HuH-7.5 (cell line): ENCODE data around the gene TMEM150C.
A peak's percentile ranks its signal among the peaks of the same experiment; 100 is the strongest.
"Not testable (repeated sequence)": the region's sequence is repeated elsewhere in the genome, so short reads cannot be mapped to it uniquely, and the experiment has no call there.

Experiments
- DNase-seq: peaks from one replicate; pipeline ENCODE4 v3.0.0; 2011; ENCODE audit warnings: low spot score

TMEM150C gene

DNA sequence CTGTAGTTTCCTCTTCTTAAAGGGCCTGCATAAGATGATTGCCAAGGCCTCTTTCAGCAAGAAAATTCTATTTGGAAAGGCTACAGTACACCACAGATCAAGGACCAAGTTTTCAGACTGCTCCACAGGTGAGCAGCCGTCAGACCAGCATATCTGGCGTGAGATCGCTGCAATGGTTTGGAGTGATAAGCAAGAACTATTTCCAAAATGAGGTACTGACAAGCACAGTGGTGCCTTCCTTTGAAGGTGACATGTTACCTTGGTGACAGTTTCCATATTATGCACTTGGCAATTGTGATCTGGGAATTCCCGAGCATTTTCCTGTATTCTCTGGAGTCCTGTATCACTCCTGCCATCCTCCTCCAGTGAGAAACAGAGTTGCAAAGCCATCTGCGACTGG lies 7.3 kb upstream of the TMEM150C start:
- DNase-seq = no peak

GRCh38 chr4:82567444-82567843 lies 5.7 kb upstream of the TMEM150C start:
- no peak for DNase-seq

DNA sequence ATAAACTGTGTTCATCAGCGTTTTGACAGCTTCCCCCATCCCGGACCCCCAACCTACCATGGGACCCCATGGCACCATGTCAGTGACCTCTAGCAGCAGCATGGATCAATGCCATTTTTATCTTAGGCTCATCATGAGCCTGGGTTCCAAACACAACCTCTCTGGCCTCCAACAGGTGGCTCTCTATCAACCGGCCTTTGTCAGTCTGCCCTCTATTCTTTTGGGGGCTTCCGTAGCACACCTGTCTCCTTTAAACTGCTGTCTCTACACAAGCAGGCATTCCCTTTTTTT lies 721 bp upstream of the TMEM150C start:
- peak; percentile 13 for DNase-seq

- DNase-seq = peak; percentile 36
Observed at GRCh38 chr4:82560853-82561785, 669 bp downstream of the TMEM150C start.

DNA sequence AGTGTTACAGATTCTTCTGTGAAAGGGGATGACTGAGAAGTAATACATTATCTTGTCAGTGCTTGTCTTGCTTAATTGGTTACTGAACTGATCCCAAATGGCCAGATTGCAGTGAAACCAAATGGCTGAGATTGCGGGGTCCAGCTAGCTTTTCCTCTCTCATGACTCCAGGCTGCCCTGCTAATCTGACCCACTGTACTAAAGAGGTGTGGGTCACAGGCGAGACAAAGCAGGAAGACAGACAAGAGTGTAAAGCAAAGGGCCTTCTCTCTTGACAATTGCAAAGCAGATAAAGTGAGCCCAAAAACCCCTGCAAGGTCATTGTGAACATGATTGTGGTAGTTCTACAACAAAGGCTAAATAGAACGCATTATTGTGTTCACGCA lies 2.1 kb downstream of the TMEM150C start:
- DNase-seq = no peak

DNA sequence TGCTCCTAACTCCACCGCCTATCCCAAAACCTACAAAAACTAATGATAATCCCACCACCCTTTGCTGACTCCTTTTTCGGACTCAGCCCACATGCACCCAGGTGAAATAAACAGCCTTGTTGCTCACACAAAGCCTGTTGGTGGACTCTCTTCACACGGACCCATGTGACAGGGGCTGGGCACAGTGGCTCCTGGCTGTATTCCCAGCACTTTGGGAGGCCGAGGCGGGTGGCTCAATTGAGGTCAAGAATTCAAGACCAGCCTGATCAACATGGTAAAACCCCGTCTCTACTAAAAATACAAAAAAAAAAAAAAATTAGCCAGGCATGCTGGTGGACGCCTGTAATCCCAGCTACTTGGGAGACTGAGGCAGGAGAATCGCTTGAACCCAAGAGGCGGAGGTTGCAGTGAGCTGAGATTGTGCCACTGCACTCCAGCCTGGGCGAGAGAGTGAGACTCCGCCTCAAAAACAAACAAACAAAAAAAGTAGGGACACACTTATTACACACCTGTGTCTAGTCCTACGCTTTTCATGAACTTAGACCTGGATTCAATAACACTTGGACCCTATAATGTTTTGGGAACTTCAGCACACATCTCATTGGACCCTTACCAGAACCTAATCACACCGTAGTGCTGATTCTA lies 2.6 kb downstream of the TMEM150C start:
- DNase-seq = not testable (repeated sequence)

DNA sequence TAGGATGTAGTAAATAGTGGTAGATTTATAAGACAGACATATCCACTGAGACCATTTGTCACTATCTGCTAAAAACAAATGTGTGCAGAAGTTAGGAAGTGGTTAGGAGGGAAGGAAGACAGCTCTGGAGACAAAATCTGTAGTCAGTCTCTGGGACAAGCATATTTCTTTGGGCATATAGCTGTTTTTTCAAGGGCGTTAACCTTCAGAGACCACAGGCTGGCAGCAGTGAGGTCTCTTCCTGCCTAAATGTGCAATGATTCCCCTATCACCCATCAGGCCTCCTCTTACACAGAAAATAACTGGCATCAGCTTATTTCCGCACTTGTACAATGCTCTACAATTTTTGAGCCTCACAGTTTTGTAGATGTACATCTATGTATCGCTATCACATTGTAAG lies 6.5 kb downstream of the TMEM150C start:
- no peak for DNase-seq

DNA sequence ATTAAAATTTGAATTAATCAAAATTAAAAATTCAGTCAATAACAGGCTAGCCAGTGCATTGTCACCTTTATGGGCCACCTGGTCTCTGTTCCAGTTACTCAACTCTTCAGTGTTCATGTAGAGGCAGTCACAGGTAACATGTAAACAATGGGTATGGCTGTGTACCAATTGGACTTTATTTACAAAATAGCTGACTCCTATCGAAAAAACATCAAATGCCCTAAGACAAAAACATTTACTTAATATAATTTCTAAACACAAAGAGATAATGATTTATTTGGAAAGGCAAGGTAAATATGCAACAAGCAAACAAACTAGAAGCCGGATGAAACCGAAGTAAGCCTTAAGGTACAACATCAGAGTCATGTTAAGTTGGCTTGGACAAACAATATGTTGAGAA lies 8.8 kb downstream of the TMEM150C start:
- no peak for DNase-seq

DNA sequence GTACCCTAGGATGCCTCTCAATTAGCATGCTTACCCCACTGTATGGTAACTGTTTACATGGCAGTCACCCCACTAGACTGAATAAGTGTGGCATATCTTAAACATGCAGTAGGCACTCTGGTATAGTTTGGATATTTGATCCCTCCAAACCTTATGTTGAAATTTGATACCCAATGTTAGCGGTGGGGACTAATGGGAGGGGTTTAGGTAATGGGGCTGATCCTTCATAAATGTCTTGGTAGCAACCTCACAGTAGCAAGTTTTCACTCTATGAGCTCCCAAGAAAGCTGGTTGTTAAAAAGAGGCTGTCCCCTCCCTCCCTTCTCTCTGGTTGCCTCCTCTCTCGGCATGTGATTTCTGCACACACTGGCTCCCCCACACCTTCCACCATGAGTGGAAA lies 10.1 kb downstream of the TMEM150C start:
- no peak for DNase-seq

DNA sequence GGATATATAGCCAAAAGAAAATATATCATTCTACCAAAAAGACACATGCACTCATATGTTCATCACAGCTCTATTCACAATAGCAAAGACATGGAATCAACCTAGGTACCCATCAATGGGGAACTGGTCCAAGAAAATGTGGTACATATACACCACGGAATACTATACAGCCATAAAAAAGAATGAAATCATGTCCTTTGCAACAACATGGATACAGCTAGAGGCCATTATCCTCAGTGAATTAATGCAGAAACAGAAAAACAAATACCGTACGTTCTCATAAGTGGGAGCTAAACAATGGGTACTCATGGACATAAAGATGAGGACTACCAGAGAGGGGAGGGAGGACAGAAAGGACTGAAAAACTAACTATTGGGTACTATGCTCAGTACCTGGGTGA lies 13.9 kb downstream of the TMEM150C start:
- DNase-seq = not testable (repeated sequence)

- DNase-seq = no peak
Observed at GRCh38 chr4:82543131-82543530, 18.7 kb downstream of the TMEM150C start.

DNA sequence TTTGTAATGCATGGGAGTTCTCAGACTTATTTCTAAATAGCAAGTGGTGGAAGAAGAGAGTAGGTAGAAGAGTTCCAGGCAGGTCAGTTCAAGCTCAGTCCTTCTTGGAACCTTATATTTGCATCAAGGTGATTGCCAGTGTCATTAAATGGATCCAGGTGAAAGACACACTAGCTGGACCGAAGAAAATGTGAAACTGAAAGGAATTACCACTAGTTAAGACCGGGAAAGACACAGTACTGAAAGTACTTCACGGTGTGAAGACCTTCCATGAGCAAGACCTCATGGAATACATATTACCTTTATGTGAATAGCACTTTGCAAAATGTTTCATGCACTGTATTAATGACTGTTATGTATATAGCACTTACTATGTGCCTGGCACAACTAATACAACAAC lies 19.1 kb downstream of the TMEM150C start:
- no peak for DNase-seq

DNA sequence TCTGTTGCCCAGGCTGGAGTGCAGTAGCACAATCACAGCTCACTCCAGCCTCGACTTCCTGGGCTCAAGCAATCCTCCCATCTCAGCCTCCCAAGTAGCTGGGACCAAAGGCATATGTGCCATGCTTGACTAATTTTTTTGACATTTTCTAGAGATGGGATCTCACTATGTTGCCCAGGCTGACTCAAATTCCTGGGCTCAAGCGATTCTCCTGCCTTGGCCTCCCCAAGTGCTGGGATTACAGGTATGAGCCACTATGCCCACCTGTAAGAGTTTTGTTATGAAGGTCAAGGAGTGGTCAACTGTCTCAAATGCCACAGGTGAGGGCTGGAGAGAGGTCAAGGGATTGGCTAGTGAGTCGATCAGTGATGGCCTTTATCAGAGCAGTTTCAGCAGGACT lies 32.5 kb downstream of the TMEM150C start:
- no peak for DNase-seq

DNA sequence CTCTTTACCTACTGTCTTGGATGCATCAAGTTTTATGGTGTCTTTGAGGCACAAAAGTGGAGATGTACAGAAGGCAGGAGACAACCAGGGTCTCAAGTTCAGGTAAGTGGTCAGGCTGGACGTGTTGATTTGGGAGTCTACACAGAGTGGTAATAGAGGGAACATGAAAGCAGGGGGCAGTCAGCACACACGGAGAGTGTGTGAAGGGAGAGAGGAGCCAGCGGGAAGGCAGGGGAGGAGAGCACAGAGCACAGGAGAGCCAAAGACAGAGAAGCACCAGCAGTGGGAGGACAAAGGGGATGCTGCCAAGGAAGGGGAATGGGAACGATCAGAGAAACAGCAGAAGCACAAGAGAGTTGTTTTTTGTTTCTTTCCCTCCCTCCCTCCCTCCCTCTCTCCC lies 32.9 kb downstream of the TMEM150C start:
- no peak for DNase-seq

DNA sequence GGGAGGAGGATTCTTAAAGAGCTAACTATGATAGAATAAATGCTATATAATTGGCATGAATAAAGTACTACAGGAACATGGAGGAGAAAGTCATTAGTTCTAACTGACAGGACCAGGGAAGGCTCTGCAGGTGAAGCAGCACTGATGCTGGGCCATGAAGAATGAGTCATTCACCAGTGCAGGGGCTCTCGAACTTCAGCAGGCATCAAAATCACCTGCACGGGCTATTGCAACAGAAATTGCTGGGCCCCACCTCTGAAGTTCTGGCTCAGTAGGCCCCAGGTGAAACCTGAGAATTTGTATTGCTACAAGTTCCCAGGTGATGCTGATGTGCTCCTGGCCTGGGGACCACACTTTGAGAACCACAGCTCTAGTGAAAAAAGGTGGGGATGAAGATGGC lies 33.7 kb downstream of the TMEM150C start:
- no peak for DNase-seq

DNA sequence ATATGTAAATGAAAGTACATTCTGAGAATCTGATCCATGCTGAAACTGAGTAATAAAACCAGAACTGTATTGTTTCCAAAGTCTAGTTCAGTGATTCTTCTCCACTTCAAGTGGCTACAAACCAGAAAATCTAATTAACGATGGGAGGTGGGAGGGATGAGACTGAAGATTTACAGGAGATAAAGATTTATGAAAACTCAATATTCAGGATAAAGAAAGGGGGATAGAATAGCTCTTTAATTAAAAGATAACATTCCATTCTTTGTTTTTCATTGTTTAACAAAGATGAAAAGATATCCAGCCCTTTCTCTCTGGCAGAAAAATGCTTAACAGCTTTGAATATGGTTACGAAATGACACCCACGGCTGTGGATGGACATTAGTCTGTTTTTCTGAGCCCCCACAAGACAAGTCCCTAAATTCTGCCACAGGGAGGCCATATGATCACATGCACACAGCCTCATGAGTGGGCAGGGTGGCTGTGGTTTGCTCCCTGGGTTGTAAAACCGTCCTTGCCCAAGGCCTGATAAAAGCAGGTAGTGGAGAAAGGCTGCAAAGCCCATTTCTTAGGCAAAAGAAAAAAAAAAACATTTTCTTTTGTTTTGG lies 36.4 kb downstream of the TMEM150C start:
- DNase-seq = no peak

DNA sequence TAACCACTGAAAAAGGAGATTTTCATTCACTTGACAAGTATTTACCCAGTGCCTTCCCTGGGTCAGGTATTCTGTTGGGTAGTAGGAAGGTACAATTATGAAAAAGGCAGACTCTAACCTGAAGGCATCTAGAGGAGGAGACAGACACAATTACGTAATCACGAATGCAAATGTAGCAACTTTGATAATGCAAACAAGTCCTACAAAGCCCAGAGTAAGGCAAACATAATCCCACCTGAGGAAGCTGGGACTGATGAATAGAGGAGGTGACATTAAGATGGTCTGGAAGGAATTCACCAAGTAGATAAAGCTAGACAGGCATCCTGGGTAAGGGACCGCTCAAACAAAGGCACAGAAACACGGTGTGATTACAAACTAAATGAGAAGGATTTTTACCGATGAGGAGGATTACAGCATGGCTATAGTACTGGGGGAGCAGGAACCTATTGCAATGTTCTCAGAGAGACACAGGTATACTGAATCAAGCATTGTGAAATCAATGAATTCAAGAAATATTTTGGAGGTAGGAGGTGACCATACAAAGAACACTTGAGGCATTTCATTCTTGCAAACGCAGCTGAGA lies 37.1 kb downstream of the TMEM150C start:
- DNase-seq = peak; percentile 18

DNA sequence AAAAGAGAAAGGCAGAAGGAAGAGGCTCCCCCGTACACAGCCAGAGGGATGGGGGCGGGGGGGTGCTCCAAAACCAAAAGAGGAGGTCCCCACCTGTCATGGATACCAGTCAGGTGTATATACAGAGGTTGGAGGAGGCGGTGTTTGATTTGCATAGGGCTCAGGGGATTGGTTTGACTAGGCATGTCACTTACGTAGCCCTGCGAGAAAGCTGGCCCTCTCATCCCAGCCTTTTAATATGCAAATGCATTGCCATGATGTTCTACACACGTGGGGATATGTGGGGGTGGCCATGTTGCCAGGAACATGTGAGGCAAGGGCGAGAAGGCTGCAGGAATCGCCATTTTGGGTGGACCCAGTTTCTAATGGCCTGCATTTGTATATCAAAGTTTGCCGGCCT lies 38.6 kb downstream of the TMEM150C start:
- DNase-seq = no peak

DNA sequence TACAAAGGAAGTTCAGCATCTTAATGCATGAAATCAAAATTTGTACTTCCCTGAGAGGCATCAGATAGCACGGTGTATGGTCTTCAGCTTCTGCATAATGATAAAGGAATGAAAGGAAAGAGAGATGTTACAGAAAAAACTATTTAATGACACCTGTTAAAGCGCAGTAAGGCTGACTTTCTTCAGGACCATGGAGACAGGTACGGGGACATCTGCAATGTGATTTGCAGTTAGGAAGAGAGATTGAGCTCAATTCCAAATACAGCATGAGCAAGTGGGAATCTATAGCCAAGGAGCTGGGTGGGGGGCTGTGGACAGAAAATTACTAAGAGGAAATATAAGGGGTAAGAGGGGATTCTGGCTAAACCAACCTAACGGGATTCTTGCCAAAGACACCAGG lies 39.3 kb downstream of the TMEM150C start:
- no peak for DNase-seq

DNA sequence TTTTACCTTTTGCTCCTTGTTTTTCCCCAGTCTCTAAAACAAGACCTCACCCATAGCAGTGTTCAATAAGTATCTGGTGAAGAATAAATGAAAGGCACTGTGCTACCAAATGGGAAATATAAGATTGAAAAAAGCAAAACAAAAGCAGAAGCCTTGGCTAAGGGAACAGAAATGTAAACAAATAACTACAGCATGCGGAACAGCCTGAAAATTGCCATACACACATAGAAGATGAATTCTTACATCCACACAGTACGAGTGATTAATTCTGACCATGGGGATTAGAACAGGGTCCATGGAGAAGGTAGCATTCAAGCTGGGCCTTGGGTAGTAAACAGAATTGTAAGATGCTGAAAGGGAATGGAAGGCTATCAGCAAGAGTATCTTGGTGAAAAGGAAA lies 40.5 kb downstream of the TMEM150C start:
- DNase-seq = no peak

DNA sequence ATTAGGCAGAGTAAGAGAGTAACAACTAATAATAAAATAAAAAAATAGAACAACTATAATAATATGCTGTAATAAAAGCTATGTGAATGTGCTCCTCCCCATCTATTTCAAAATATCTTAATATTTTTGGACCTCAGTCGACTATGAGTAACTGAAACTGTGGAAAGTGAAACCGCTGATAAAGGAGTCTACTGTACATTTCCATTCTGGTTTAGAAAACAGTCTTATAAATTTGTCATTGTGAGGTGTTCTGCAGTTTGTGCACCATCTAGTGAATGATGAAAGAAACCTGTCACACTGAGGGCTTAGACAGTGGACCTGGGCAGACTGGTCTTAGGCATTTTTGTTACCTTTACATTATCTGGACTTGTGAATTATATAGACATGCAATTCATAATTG lies 42.0 kb downstream of the TMEM150C start:
- no peak for DNase-seq

- DNase-seq = no peak
Observed at GRCh38 chr4:82519072-82519471, 42.7 kb downstream of the TMEM150C start.

GRCh38 chr4:82517043-82517442 lies 44.7 kb downstream of the TMEM150C start:
- no peak for DNase-seq
